ENCODE measurements around the gene PPP6R2. TPM values are rescaled to one million over a fixed set of nuclear protein-coding genes. Genes with fewer than 3 reads are reported as not detected.

The PPP6R2 gene
- total RNA-seq, 1 donor, result 61.2 TPM

DNA sequence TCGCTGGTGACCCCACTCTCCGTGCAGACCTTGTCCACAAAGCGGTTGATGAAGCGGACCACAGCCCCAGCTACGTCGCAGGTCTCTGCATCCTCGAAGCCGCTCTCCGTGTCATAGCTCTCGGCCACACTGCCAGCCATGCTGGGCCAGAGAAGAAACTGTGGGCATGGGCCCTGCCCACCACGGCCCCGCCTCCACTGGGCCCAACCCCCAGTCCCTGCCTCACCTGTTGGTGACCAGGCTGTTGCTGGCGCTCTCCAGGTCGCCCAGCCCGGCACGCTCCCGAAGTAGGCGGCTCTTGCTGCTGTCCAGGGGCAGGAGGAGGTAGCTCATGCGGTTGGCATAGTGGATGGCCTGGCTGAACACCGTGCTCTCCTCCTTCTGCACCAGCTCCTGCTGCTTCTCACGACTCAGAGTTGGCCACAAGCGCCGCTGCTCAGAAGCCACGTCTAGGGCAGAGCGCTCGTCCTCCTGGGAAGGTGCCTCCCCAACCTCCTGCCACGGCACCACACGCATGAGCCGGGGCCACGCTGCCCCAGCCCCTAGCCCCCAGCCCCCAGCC lies 118.9 kb downstream of the PPP6R2 start:
- Histone ChIP-seq H3K4me3 (ENCODE audit: insufficient read depth, low read length) (no peak overlapping the region), H3K4me1 (ENCODE audit: insufficient read depth, low read length) (no peaks in the 10 kb centered on the region), H4K20me1 (ENCODE audit: insufficient read depth, low read length) (peaks cover 2% of the 10 kb centered on the region), H3K79me2 (ENCODE audit: insufficient read depth, low read length) (no peaks in the 10 kb centered on the region), H3K9me3 (ENCODE audit: low read depth, low read length) (no peaks in the 10 kb centered on the region), H2AFZ (ENCODE audit: low read length) (no peak overlapping the region), H3K36me3 (ENCODE audit: insufficient read depth, low read length) (peaks cover 73% of the 10 kb centered on the region), H3K27me3 (ENCODE audit: insufficient read depth, low read length) (no peaks in the 10 kb centered on the region), H3K4me2 (ENCODE audit: insufficient read depth, low read length) (no peak overlapping the region), H3K27ac (ENCODE audit: low read depth, low read length) (no peak overlapping the region)
- TF ChIP-seq, protein P1, sequence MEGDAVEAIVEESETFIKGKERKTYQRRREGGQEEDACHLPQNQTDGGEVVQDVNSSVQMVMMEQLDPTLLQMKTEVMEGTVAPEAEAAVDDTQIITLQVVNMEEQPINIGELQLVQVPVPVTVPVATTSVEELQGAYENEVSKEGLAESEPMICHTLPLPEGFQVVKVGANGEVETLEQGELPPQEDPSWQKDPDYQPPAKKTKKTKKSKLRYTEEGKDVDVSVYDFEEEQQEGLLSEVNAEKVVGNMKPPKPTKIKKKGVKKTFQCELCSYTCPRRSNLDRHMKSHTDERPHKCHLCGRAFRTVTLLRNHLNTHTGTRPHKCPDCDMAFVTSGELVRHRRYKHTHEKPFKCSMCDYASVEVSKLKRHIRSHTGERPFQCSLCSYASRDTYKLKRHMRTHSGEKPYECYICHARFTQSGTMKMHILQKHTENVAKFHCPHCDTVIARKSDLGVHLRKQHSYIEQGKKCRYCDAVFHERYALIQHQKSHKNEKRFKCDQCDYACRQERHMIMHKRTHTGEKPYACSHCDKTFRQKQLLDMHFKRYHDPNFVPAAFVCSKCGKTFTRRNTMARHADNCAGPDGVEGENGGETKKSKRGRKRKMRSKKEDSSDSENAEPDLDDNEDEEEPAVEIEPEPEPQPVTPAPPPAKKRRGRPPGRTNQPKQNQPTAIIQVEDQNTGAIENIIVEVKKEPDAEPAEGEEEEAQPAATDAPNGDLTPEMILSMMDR (IDR thresholded peaks at IDR 0.05; ENCODE audit: extremely low read depth, low read depth, low read length), result no peak
- DNase-seq (ENCODE audit: insufficient read length, low spot score, missing footprints), result no peak

DNA sequence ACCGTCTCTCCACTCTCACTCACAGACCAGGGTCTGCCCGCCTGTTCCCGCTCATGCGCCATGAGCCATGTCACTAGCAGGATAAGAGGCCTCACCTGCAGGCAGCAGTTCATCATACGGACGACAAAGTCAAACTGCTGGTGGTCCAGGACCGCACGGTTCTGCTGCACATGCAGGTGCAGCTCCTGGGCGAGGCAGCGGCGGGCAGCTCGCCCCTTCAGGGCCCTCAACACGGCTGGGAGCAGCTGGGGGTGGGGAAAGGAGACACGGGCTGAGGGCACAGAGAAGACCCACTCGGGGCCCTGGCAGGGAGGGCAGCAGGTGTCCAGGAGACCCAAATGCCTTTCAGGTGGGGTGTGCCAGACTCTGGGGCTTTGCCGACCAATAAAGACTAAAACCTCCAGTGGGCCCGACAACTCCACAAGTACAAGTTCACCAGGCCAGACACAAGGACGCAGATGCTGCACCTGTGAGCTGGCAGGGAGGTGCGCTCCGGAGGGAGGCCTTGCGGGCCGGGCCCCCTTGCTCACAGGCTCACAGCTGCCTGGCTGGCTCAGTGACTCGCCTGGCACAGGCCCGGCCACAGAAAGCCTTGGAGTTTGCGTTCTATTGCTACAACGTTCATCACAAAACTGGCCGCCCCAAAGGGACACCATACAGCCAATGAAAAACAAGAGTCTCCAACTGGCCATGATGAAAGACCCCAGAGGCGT lies 120.2 kb downstream of the PPP6R2 start:
- Histone ChIP-seq H3K4me3 (ENCODE audit: insufficient read depth, low read length) (no peak overlapping the region), H3K4me2 (ENCODE audit: insufficient read depth, low read length) (no peak overlapping the region), H4K20me1 (ENCODE audit: insufficient read depth, low read length) (peaks cover 9% of the 10 kb centered on the region), H3K27ac (ENCODE audit: low read depth, low read length) (no peak overlapping the region), H3K9me3 (ENCODE audit: low read depth, low read length) (no peaks in the 10 kb centered on the region), H3K27me3 (ENCODE audit: insufficient read depth, low read length) (no peaks in the 10 kb centered on the region), H2AFZ (ENCODE audit: low read length) (no peak overlapping the region), H3K79me2 (ENCODE audit: insufficient read depth, low read length) (peaks cover 11% of the 10 kb centered on the region), H3K4me1 (ENCODE audit: insufficient read depth, low read length) (no peaks in the 10 kb centered on the region), H3K36me3 (ENCODE audit: insufficient read depth, low read length) (peaks cover 70% of the 10 kb centered on the region)
- TF ChIP-seq, protein P1 (IDR thresholded peaks at IDR 0.05; ENCODE audit: extremely low read depth, low read depth, low read length), result no peak
- no peak for DNase-seq (ENCODE audit: insufficient read length, low spot score, missing footprints)

DNA sequence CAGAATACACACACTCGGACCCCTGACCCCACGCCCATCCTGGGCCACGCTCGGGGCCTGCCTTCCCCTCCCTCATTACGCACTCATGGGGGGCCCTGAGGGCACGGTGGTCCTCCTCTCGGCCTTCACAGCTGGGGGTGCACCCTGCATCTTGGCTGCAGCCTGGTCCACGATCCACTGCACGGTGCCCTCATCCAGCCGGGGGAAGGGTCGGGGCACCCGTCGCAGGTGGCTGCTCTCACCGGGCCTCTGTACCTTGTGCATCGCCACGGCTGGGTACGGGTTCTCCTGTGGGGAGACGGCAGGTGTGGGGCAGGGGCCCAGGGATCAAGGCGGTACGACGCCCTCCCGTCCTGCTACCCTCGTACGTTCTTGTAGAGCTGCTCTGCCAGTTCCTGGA lies 121.3 kb downstream of the PPP6R2 start:
- Histone ChIP-seq H3K9me3 (ENCODE audit: low read depth, low read length) (no peaks in the 10 kb centered on the region), H3K4me2 (ENCODE audit: insufficient read depth, low read length) (no peak overlapping the region), H2AFZ (ENCODE audit: low read length) (no peak overlapping the region), H4K20me1 (ENCODE audit: insufficient read depth, low read length) (peaks cover 19% of the 10 kb centered on the region), H3K36me3 (ENCODE audit: insufficient read depth, low read length) (peaks cover 62% of the 10 kb centered on the region), H3K4me1 (ENCODE audit: insufficient read depth, low read length) (no peaks in the 10 kb centered on the region), H3K27ac (ENCODE audit: low read depth, low read length) (no peak overlapping the region), H3K4me3 (ENCODE audit: insufficient read depth, low read length) (no peak overlapping the region), H3K27me3 (ENCODE audit: insufficient read depth, low read length) (no peaks in the 10 kb centered on the region), H3K79me2 (ENCODE audit: insufficient read depth, low read length) (peaks cover 22% of the 10 kb centered on the region)
- DNase-seq (ENCODE audit: insufficient read length, low spot score, missing footprints), result no peak
- TF ChIP-seq, protein P1 (IDR thresholded peaks at IDR 0.05; ENCODE audit: extremely low read depth, low read depth, low read length), result no peak

DNA sequence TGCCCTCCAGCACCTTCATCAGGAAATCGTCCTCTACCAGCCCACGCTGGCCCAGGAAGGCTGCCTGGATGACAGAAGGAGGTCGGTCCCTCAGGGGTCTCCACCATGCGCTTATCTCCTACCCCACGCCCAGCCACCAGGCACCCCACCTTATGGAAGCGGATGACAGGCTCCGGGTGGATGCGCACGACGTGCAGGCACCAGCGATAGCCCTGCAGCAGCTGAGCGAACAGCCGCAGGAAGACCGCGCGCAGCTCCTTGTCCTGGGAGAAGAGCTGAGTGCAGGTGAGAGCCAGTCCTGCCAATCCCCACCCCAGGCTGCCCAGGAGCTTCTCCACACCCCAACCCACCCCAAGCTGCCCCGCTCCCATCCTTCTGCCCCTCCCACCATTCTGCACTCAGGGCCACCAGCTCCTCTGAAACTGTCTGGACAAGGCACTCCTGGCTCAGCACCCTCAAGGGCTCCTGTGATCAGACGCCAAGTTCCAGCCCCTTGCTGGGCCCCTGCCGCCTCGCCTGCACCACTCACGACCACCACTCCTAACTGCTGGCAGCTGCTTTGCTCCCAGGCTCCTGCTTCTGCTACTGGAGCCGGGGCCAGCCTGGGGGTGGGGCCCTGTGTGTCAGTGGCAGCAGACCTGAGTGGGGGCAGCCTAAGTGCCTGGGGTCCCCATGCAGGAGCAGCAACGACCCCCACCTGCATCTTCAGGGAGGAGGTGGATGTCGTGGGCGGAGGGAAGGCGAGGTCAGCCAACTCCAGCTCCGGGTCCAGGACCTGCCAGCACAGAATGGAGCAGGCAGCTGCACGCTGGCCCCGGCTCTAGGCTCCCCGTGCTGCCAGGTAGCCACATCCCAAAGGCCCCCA lies 122.2 kb downstream of the PPP6R2 start:
- TF ChIP-seq, protein P1 (IDR thresholded peaks at IDR 0.05; ENCODE audit: extremely low read depth, low read depth, low read length), result no peak
- Histone ChIP-seq H3K36me3 (ENCODE audit: insufficient read depth, low read length) (peaks cover 60% of the 10 kb centered on the region), H3K4me3 (ENCODE audit: insufficient read depth, low read length) (no peak overlapping the region), H3K27me3 (ENCODE audit: insufficient read depth, low read length) (no peaks in the 10 kb centered on the region), H4K20me1 (ENCODE audit: insufficient read depth, low read length) (peaks cover 28% of the 10 kb centered on the region), H3K79me2 (ENCODE audit: insufficient read depth, low read length) (peaks cover 31% of the 10 kb centered on the region), H3K4me2 (ENCODE audit: insufficient read depth, low read length) (no peak overlapping the region), H3K4me1 (ENCODE audit: insufficient read depth, low read length) (peaks cover 4% of the 10 kb centered on the region), H3K27ac (ENCODE audit: low read depth, low read length) (no peak overlapping the region), H2AFZ (ENCODE audit: low read length) (no peak overlapping the region), H3K9me3 (ENCODE audit: low read depth, low read length) (no peaks in the 10 kb centered on the region)
- DNase-seq (ENCODE audit: insufficient read length, low spot score, missing footprints), result no peak
